Peyer's patch (tissue), 4 donors: Measurements from ENCODE around the gene ATG7. TPM values are rescaled to one million over a fixed set of nuclear protein-coding genes. Genes with fewer than 3 reads are reported as not detected.

Experiments used
- DNase-seq, 3 donors: peaks; one replicate each; pipeline ENCODE4 v3.0.0-alpha.2; 2017 to 2019
- H3K27ac ChIP-seq, 4 donors: fragments of 200-600 bp; sonication (generic); one replicate each; pipeline ENCODE4 v1.5.1; 2016 to 2019
- H3K27me3 ChIP-seq, 2 donors: fragments of 200-600 bp; sonication (generic); one replicate each; pipeline ENCODE4 v1.5.1; 2019
- H3K36me3 ChIP-seq, 3 donors: fragments of 200-600 bp; sonication (generic); one replicate each; pipeline ENCODE4 v1.5.1; 2016 to 2019
- H3K4me1 ChIP-seq, 4 donors: fragments of 200-600 bp; sonication (generic); one replicate each; pipeline ENCODE4 v1.5.1; 2016 to 2019
- H3K4me3 ChIP-seq, 4 donors: fragments of 200-600 bp; sonication (generic); 1 replicate in 3 of 4; 2 replicates in 1 of 4; pipeline ENCODE4 v1.5.1; 2016 to 2019; ENCODE audit warnings: mild to moderate bottlenecking in 1 of 4
- H3K9me3 ChIP-seq, 4 donors: fragments of 200-600 bp; sonication (generic); one replicate each; pipeline ENCODE4 v1.5.1; 2016 to 2019; ENCODE audit warnings: mild to moderate bottlenecking in 1 of 4
- POLR2A ChIP-seq, 2 donors: fragments of 450-650 bp; IDR thresholded peaks; one replicate each; pipeline ENCODE4 v1.5.1; 2017; ENCODE audit warnings: antibody characterized with exemption in 2 of 2, mild to moderate bottlenecking in 2 of 2, moderate library complexity in 2 of 2
- total RNA-seq, 4 donors: library from RNA; depleted of rRNA; stranded (reverse); fragments of >200 nt; gene quantifications; one replicate each; pipeline ENCODE4 v1.1.0, GENCODE V29; 2016
- TF ChIP-seq, protein P1 (sequence below), 6 experiments: fragments of 450-650 bp in 4 of 6; fragments of 200-600 bp in 2 of 6; sonication (generic) in 1 of 6; IDR thresholded peaks; one replicate each; pipeline ENCODE4 v1.5.1; 2017 to 2019; ENCODE audit warnings: antibody characterized with exemption in 6 of 6, mild to moderate bottlenecking in 3 of 6, moderate library complexity in 1 of 6

ATG7 gene
- total RNA-seq, 4 donors from 2014 or later: 45.2 to 126 (median 70.8) TPM

GRCh38 chr3:11238880-11239279 lies 33.3 kb upstream of the ATG7 start:
- TF ChIP-seq POLR2A (IDR thresholded peaks at IDR 0.05): no peak
- TF ChIP-seq, protein P1, sequence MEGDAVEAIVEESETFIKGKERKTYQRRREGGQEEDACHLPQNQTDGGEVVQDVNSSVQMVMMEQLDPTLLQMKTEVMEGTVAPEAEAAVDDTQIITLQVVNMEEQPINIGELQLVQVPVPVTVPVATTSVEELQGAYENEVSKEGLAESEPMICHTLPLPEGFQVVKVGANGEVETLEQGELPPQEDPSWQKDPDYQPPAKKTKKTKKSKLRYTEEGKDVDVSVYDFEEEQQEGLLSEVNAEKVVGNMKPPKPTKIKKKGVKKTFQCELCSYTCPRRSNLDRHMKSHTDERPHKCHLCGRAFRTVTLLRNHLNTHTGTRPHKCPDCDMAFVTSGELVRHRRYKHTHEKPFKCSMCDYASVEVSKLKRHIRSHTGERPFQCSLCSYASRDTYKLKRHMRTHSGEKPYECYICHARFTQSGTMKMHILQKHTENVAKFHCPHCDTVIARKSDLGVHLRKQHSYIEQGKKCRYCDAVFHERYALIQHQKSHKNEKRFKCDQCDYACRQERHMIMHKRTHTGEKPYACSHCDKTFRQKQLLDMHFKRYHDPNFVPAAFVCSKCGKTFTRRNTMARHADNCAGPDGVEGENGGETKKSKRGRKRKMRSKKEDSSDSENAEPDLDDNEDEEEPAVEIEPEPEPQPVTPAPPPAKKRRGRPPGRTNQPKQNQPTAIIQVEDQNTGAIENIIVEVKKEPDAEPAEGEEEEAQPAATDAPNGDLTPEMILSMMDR (IDR thresholded peaks at IDR 0.05): no peak
- no peaks in the 10 kb centered on the region for H3K9me3 ChIP-seq
- DNase-seq: no peak
- no peak overlapping the region for H3K4me3 ChIP-seq
- H3K27me3 ChIP-seq: no peaks in the 10 kb centered on the region
- no peak overlapping the region for H3K27ac ChIP-seq
- no peaks in the 10 kb centered on the region for H3K4me1 ChIP-seq
- no peaks in the 10 kb centered on the region for H3K36me3 ChIP-seq

DNA sequence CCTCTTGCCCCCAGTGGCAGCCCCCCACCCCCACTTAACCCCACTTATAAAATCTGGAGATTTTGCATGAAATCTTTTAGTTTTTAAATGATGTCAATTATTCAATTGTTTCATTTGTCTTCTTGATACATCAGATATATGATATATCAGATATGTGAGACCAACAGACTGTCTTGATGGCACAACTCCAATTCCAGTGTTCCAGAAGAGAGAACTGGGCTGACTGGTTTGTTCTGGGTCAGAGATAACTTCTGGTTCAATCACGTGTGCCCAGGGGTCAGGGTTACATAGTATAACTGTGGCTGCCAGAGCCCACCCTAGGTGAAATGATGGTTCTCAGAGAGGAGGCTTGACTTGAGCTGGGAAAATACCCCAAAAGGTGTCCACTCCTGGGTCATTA lies 32.4 kb upstream of the ATG7 start:
- Histone ChIP-seq H3K4me1 (no peaks in the 10 kb centered on the region), H3K4me3 (no peak overlapping the region), H3K9me3 (no peaks in the 10 kb centered on the region), H3K27me3 (no peaks in the 10 kb centered on the region), H3K27ac (no peak overlapping the region), H3K36me3 (no peaks in the 10 kb centered on the region)
- DNase-seq: no peak
- TF ChIP-seq, protein P1 (IDR thresholded peaks at IDR 0.05): no peak
- TF ChIP-seq POLR2A (IDR thresholded peaks at IDR 0.05): no peak

DNA sequence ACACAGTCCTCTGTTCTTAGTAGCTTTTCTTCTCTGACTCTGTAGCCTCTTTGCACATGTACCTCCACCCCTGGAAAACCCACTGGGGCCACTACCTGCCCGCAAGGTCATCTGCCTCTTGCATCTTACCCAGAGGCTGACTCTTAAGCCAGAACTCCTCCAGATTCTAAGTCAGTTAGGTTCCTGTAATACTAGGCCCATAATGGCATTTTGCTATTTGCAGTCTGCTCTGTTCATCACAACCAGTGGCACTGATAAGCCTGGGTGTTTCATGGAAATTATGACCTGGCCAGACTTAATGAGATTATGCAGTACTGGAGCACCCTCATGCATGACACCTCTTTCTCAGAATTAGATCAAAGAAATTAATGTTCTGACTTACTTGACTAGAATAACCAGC lies 31.7 kb upstream of the ATG7 start:
- Histone ChIP-seq H3K4me1 (no peaks in the 10 kb centered on the region), H3K4me3 (no peak overlapping the region), H3K27me3 (no peaks in the 10 kb centered on the region), H3K9me3 (no peaks in the 10 kb centered on the region), H3K36me3 (no peaks in the 10 kb centered on the region), H3K27ac (no peak overlapping the region)
- TF ChIP-seq, protein P1 (IDR thresholded peaks at IDR 0.05): no peak
- no peak for TF ChIP-seq POLR2A (IDR thresholded peaks at IDR 0.05)
- DNase-seq: no peak

DNA sequence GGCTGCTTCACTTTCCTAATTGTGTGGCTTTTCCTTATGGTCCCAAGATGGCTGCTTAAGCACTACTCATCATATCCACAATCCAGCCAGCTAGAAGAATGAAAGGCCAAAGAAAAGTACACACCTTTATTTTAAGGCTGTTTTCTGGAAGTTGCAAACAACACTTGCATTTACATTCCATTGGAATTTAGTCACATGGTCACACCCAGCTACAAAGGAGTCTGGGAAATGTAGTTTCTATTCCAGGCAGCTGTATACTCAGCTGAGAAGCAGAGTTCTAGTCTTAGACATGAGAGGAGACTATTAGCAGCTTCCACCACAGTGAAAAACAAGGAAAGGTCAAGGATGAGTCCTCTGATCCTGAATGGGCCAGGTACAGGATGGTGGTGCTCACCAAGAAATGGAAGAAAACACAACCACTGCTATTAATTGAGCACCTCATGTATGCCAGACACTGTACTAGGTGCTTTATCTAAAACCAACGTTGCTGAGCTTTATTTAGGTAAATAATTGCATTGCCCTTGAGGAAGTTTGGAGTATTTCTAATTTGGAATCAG lies 28.0 kb upstream of the ATG7 start:
- H3K36me3 ChIP-seq: no peaks in the 10 kb centered on the region
- no peaks in the 10 kb centered on the region for H3K4me1 ChIP-seq
- no peaks in the 10 kb centered on the region for H3K9me3 ChIP-seq
- no peaks in the 10 kb centered on the region for H3K27me3 ChIP-seq
- TF ChIP-seq, protein P1 (IDR thresholded peaks at IDR 0.05): no peak
- no peak for TF ChIP-seq POLR2A (IDR thresholded peaks at IDR 0.05)
- H3K27ac ChIP-seq: no peak overlapping the region
- H3K4me3 ChIP-seq: no peak overlapping the region
- DNase-seq: no peak

- Histone ChIP-seq H3K36me3 (no peaks in the 10 kb centered on the region), H3K27ac (no peak overlapping the region), H3K4me3 (no peak overlapping the region), H3K4me1 (no peaks in the 10 kb centered on the region), H3K27me3 (no peaks in the 10 kb centered on the region), H3K9me3 (no peaks in the 10 kb centered on the region)
- no peak for TF ChIP-seq POLR2A (IDR thresholded peaks at IDR 0.05)
- TF ChIP-seq, protein P1 (IDR thresholded peaks at IDR 0.05): no peak
- no peak for DNase-seq
These were observed 26.9 kb upstream of the ATG7 start for GRCh38 chr3:11245276-11245675.
